NCI-H2196 (cell line): Measurements from ENCODE around the gene NAA80.
"Not testable (repeated sequence)": the region's sequence is repeated elsewhere in the genome, so short reads cannot be mapped to it uniquely, and the experiment has no call there.

ENCODE experiments used
- DNase-seq: peaks from one replicate; lab custom pipeline; 2025; ENCODE audit not compliant: unreplicated experiment; lab: John Stamatoyannopoulos, UW

NAA80 gene

DNA sequence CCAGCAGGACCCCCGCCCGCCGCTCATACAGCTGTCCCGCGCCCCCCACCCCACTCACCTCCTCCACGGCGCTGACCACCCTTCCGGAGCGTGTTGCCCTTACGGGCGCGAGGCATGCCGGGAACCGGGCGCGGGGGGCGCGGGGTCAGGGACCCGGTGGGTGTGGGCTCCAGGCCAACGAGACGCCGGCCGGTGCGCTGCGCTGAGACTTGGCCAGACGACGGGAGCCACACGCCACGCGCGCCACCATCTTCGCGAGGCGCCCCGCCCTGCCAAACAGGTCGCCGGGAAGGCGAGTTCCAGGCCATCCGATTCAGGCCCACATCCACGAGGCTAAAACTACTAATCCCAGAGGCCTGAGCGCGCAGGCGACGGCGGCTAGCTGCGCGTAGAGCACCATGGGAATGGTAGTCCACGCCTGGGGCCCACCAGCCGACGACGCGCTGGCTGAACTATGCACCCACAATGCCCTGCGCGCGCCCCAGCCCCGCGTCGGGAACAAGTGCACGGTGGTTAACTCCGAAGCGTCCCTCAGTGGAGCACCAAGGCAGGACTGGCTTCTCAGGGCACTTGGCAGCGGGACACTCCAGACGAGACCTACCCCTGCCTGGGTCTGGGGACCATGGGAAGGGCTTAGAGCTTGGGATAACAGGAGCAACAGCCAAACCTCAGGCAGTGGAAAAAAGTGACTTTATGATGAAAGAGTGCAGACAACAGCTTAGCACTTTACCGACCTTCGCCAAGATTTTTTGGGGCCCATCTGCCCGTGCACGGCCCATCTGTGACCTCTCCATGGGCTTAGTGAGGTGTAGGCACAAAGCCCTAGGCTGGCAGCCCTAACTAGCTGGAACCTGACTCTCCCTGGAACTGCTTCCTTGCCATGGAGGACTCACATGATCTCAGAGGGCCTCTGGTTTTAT lies 6.8 kb downstream of the NAA80 start, which contains the start of gene IFRD2:
TSS of gene IFRD2 (minus strand) at position 271 of the 920 bp plus-strand sequence. CDS start at position 116, 155 bp downstream.
- peak; percentile 88 for DNase-seq

DNA sequence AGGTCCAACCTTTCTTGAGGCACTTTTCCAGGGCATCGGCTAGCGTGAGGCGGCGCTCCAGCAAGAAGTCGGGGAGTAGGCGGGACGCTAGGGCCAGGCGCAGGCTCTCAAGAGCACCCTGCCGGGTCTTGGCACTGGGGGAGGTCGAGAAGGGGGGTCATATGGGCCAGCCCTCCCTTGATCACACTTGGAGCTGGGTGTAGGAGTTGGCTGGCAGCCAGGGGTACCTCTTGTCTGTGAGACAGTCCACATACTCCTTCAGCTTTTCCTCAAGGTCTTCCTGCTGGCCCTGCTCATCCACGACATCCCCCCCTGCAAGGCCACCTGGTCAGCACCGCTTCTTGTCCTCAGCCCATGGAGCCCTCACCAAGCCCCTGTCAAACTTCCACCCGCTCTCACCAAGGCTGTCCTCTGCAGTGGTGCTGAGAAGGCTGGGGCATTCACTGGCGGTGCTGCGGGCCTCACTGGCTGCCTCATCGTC lies 9.0 kb downstream of the NAA80 start:
- DNase-seq, result no peak

GRCh38 chr3:50289130-50289529 lies 10.1 kb downstream of the NAA80 start:
- DNase-seq, result no peak

DNA sequence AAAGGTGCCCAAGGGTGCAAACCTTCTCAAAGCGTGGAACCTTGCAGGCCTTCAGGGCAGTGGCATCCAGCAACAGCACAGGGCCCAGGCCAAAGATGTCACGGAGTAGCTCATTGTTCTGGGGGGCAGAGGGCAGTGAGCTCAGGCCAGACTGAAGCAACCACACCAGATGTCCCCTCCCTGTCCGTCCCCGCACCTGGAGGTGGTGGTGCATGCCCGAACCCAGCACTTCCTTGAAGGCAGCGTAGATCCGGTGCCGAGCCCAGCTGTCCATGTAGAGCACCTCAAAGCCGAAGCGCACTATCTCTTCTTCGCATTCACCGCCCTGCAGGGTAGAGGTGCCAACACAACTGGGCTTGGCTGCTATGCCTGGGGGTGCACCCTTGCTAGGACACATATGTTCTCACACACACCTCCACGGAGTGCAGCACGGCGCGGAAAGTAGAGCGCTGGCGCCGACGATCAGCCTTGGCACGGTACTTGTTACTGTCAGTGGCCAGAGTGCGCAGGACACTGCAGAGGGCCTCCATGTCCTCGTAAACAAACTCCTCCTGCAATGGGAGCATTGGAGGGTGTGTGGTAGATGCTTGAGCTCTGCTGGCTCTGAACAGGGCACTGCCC lies 10.7 kb downstream of the NAA80 start:
- no peak for DNase-seq

- DNase-seq, result no peak
Observed at GRCh38 chr3:50287262-50287661, 11.9 kb downstream of the NAA80 start.

DNA sequence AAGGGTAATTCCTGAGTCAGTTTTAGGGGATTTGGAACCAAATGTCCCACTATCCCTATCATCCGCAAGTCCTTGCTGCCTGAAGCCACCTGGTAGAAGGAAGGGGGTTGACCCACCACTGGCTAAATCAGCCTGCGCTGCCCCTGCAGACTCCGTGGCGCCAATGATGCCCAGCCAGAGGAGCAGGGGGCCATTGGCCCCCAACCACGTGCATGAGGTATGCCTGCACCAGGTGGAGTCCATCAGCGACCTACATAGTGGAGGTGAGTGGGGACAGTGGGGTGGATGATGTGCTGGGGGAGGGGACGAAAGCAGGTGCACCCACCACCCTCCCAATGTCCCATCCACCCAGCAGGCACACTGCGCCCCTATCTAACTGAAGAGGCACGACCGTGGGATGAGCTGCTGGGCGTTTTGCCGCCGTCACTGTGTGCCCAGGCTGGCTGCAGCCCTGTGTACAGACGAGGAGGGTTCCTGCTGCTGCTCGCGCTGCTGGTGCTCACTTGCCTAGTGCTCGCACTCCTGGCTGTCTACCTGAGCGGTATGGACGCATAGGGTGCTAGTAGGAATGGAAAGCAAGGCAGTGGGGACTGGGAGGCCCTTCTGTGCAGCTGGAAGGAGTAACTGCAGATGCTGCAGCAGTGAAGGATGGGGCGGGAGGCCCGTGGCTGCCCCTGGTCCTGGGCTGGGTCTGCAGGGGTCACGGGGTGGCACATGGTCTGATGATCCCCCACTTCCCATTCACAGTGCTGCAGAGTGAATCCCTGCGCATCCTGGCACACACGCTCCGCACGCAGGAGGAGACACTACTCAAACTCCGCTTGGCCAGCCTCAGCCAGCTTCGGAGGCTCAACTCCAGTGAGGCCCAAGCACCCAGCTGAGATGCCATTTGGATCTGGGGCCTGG lies 12.6 kb downstream of the NAA80 start:
- DNase-seq, result no peak

DNA sequence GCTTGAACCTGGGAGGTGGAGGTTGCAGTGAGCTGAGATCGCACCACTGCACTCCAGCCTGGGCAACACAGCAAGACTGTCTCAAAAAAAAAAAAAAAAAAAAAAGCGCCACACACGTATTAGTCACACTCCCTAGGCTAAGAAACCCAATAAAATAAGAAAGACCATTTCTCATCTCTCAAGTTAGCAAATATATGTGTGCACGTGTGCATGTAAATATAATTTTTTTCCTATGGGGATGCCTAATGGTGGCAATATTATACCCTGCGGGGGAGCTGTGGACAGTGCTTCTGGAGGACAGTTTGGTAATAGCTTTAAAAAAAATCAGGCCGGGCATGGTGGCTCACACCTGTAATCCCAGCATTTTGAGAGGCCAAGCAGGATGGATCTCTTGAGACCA lies 15.1 kb downstream of the NAA80 start:
- DNase-seq, result not testable (repeated sequence)

GRCh38 chr3:50279255-50280016 lies 19.8 kb downstream of the NAA80 start:
- no peak for DNase-seq

GRCh38 chr3:50278880-50279224 lies 20.4 kb downstream of the NAA80 start, which contains the start of gene LSMEM2:
LSMEM2 (plus strand) TSS chr3:50279087; CDS start chr3:50279114, 27 bp downstream.
- DNase-seq, result no peak

- no peak for DNase-seq
Observed at GRCh38 chr3:50278123-50278879, 20.9 kb downstream of the NAA80 start.

DNA sequence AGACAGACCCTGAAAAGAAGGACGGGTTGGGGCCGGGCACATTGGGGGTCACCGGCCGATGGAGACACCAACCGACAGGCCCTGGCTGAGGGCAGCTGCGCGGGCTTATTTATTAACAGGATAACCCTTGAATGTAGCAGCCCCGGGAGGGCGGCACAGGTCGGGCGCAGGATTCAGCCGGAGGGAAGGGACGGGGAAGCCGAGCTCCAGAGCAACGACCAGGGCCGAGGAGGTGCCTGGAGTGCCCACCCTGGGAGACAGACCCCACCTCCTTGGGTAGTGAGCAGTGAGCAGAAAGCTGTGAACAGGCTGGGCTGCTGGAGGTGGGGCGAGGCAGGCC lies 22.5 kb downstream of the NAA80 start:
- no peak for DNase-seq

GRCh38 chr3:50275996-50276761 lies 23.0 kb downstream of the NAA80 start:
- no peak for DNase-seq

- DNase-seq, result no peak
Observed at GRCh38 chr3:50275141-50275995, 23.8 kb downstream of the NAA80 start.

DNA sequence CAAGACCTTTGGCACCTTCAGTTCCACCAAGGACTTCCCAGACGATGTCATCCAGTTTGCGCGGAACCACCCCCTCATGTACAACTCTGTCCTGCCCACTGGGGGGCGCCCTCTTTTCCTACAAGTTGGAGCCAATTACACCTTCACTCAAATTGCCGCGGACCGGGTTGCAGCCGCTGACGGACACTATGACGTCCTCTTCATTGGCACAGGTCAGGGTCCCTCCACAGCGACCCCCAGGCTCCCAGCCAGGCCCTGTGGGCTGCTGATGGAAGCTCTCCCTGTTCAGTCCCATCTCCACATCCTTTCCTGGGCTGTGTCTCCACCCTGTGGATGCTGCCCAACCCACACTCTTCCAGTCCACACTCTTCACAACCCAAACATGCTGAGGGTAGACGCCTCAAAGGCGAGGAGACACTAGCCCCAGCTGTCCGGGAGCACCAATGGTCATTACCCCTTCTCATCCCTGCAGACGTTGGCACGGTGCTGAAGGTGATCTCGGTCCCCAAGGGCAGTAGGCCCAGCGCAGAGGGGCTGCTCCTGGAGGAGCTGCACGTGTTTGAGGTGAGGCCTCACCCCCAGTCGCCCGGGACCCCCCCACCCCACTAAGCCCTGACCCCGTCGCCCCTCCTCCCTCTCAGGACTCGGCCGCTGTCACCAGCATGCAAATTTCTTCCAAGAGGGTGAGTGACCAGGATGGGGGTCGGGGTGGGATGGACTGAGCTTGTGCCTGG lies 24.7 kb downstream of the NAA80 start:
- DNase-seq, result peak; percentile 57

DNA sequence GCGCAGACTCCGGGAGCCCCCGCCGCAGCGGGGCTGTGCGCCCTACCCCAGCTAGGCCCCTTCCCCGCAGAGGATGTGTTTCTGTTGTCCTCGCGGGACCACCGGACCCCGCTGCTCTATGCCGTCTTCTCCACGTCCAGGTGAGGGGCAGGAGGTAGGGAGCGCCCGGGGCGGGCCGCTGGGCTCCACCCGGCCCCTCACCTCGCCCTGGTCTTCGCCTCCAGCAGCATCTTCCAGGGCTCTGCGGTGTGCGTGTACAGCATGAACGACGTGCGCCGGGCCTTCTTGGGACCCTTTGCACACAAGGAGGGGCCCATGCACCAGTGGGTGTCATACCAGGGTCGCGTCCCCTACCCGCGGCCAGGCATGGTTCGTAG lies 25.5 kb downstream of the NAA80 start:
- no peak for DNase-seq

DNA sequence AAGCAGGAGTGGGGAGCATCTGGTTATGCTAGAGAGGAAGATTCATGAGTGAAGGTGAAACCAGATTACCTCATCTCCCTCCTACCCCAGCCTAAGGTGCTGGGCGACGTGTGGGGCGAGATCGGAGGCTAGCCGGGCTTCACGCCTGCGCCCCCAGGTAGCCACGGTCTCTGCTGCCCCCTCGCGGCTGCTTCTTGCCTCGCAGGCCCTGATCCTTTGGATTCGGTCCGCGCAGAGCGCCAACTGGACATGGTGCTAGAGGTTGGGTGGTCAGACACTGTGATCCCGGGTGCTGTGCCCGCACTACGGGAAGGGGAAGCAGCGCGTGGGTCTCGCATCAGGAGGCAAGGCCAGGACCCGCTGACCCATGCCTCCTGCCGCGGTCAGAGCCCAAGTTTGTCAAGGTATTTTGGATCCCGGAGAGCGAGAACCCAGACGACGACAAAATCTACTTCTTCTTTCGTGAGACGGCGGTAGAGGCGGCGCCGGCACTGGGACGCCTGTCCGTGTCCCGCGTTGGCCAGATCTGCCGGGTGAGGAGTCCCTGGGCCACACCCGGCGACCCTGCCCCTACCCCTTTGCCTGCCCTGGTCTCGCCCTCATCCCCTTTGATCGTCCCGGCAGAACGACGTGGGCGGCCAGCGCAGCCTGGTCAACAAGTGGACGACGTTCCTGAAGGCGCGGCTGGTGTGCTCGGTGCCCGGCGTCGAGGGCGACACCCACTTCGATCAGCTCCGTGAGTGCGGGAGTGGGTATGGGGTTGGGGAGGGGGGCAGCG lies 26.1 kb downstream of the NAA80 start:
- DNase-seq, result peak; percentile 77

DNA sequence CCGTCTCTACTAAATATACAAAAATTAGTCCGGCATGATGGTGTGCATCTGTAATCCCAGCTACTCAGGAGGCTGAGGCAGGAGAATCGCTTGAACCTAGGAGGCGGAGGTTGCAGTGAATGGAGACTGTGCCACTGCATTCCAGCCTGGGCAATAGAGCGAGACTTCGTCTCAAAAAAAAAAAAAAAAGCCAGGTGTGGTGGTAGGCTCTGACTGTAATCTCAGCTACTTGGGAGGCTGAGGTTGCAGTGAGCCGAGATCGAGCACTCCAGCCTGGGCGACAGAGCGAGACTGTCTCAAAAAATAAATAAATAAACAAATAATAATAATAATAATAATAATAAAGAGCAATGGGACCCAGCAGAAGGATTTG lies 26.7 kb downstream of the NAA80 start:
- DNase-seq, result not testable (repeated sequence)
